GM21737 (cell line): Measurements from ENCODE around the gene STOX2.

ENCODE experiments used
- ATAC-seq: cut with Tn5 transposase; IDR thresholded peaks from one replicate; pipeline ENCODE4 v1.9.1; 2021; ENCODE audit warnings: mild to moderate bottlenecking, moderate library complexity; ENCODE audit not compliant: unreplicated experiment

The STOX2 gene

GRCh38 chr4:183905081-183905592, at the start of gene STOX2:
Gene STOX2 (plus strand): TSS chr4:183905307. CDS start chr4:183906791, 1,484 bp downstream.
- ATAC-seq = no peak

- no peak for ATAC-seq
Measured at GRCh38 chr4:183855323-183856190, 49.5 kb upstream of the STOX2 start.

- ATAC-seq = no peak
Measured at GRCh38 chr4:183857040-183857439, 48.1 kb upstream of the STOX2 start.

- ATAC-seq = no peak
Measured at GRCh38 chr4:183858011-183858615, 47.0 kb upstream of the STOX2 start.

- ATAC-seq = no peak
Measured at GRCh38 chr4:183860119-183860518, 45.0 kb upstream of the STOX2 start.

- ATAC-seq = no peak
Measured at GRCh38 chr4:183860731-183861130, 44.4 kb upstream of the STOX2 start.

- no peak for ATAC-seq
Measured at GRCh38 chr4:183861426-183861825, 43.7 kb upstream of the STOX2 start.

- ATAC-seq = no peak
Measured at GRCh38 chr4:183863155-183863825, 41.8 kb upstream of the STOX2 start.

GRCh38 chr4:183867247-183867646, 37.9 kb upstream of the STOX2 start:
- ATAC-seq = no peak

- ATAC-seq = no peak
Measured at GRCh38 chr4:183870997-183871396, 34.1 kb upstream of the STOX2 start.

GRCh38 chr4:183871581-183871980, 33.5 kb upstream of the STOX2 start:
- ATAC-seq = no peak

GRCh38 chr4:183872531-183872930, 32.6 kb upstream of the STOX2 start:
- ATAC-seq = no peak

GRCh38 chr4:183873409-183874185, 31.5 kb upstream of the STOX2 start:
- ATAC-seq = no peak

- ATAC-seq = no peak
Measured at GRCh38 chr4:183875251-183875825, 29.8 kb upstream of the STOX2 start.

- no peak for ATAC-seq
Measured at GRCh38 chr4:183876268-183876934, 28.7 kb upstream of the STOX2 start.

- no peak for ATAC-seq
Measured at GRCh38 chr4:183878251-183878970, 26.7 kb upstream of the STOX2 start.

GRCh38 chr4:183885205-183885720, 19.8 kb upstream of the STOX2 start:
- no peak for ATAC-seq

GRCh38 chr4:183887351-183887750, 17.8 kb upstream of the STOX2 start:
- no peak for ATAC-seq

GRCh38 chr4:183888564-183888963, 16.5 kb upstream of the STOX2 start:
- no peak for ATAC-seq
